ENCODE data around the gene RHBDL2.

RHBDL2 gene

DNA sequence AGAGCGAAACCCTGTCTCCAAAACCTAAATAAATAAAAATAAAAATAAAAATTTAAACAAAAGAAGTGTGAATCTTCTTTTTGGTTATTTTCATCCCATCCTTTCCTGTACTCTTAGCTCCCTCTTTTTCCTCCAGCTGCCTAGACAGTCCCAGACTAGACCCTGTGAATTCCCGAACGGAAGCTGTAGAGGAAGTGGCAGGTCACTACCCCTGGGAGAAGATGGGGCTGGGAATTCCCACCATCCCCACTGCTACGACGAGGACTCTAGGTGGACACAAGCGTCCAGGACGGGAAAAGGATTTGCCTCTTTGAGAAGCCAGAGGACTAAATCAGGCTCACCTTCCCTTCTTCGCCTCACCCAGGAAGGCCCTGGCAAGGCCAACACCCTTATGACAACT is 12.6 kb downstream of the RHBDL2 start:
- no peak for DNase-seq (ENCODE audit: extremely low read depth, low read depth)
- TF ChIP-seq, protein P1, sequence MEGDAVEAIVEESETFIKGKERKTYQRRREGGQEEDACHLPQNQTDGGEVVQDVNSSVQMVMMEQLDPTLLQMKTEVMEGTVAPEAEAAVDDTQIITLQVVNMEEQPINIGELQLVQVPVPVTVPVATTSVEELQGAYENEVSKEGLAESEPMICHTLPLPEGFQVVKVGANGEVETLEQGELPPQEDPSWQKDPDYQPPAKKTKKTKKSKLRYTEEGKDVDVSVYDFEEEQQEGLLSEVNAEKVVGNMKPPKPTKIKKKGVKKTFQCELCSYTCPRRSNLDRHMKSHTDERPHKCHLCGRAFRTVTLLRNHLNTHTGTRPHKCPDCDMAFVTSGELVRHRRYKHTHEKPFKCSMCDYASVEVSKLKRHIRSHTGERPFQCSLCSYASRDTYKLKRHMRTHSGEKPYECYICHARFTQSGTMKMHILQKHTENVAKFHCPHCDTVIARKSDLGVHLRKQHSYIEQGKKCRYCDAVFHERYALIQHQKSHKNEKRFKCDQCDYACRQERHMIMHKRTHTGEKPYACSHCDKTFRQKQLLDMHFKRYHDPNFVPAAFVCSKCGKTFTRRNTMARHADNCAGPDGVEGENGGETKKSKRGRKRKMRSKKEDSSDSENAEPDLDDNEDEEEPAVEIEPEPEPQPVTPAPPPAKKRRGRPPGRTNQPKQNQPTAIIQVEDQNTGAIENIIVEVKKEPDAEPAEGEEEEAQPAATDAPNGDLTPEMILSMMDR (IDR thresholded peaks at IDR 0.05; ENCODE audit: low read depth, low read length, missing control alignments) = no peak
- no peak overlapping the region for H3K4me3 ChIP-seq (replicated peaks; ENCODE audit: low read depth, low read length)

- TF ChIP-seq, protein P1 (IDR thresholded peaks at IDR 0.05; ENCODE audit: low read depth, low read length, missing control alignments) = no peak
- DNase-seq (ENCODE audit: extremely low read depth, low read depth) = no peak
- no peak overlapping the region for H3K4me3 ChIP-seq (replicated peaks; ENCODE audit: low read depth, low read length)
Measured at GRCh38 chr1:38926091-38926490, 15.5 kb downstream of the RHBDL2 start.

DNA sequence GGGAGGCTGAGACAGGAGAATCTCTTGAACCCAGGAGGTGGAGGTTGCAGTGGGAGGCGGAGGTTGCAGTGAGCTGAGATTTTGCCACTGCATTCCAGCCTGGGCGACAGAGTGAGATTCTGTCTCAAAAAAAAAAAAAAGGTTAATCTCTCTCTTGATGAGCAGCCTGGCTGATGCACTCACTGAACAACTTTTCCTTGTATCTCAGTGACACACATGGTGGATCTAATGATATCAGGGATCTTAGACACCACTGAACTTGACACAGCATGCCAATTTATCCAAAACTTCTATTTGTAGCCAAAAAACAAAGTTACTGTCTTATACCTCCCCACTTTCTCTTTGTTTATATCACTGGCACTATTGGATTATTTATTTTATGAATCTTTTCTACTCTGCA is 16.2 kb downstream of the RHBDL2 start:
- H3K4me3 ChIP-seq (replicated peaks; ENCODE audit: low read depth, low read length) = no peak overlapping the region
- DNase-seq (ENCODE audit: extremely low read depth, low read depth) = no peak
- TF ChIP-seq, protein P1 (IDR thresholded peaks at IDR 0.05; ENCODE audit: low read depth, low read length, missing control alignments) = no peak

DNA sequence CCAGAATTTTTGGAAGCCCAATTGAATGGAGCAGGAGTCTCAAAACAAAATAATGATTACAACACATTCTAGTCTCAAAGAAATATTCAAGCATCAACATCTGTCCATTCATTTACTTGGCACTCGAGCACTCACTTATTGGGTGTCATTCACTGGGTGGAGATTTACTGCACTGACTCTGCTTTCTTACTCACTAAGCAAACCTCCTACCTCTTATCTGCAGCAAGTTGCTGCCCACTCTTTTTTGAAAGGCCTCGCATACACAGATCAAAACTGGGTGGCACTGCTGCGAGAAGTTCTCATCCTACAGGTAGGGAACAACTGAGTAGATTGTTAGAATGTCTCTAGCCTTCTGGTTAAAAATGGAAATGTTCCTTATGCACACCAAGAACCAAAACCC is 18.0 kb downstream of the RHBDL2 start:
- H3K4me3 ChIP-seq (replicated peaks; ENCODE audit: low read depth, low read length) = no peak overlapping the region
- TF ChIP-seq, protein P1 (IDR thresholded peaks at IDR 0.05; ENCODE audit: low read depth, low read length, missing control alignments) = no peak
- no peak for DNase-seq (ENCODE audit: extremely low read depth, low read depth)

- no peak overlapping the region for H3K4me3 ChIP-seq (replicated peaks; ENCODE audit: low read depth, low read length)
- DNase-seq (ENCODE audit: extremely low read depth, low read depth) = no peak
- TF ChIP-seq, protein P1 (IDR thresholded peaks at IDR 0.05; ENCODE audit: low read depth, low read length, missing control alignments) = no peak
Measured at GRCh38 chr1:38919130-38919529, 22.5 kb downstream of the RHBDL2 start.

GRCh38 chr1:38918568-38918967 is 23.1 kb downstream of the RHBDL2 start:
- H3K4me3 ChIP-seq (replicated peaks; ENCODE audit: low read depth, low read length) = no peak overlapping the region
- TF ChIP-seq, protein P1 (IDR thresholded peaks at IDR 0.05; ENCODE audit: low read depth, low read length, missing control alignments) = no peak
- DNase-seq (ENCODE audit: extremely low read depth, low read depth) = no peak

- TF ChIP-seq, protein P1 (IDR thresholded peaks at IDR 0.05; ENCODE audit: low read depth, low read length, missing control alignments) = no peak
- no peak for DNase-seq (ENCODE audit: extremely low read depth, low read depth)
- H3K4me3 ChIP-seq (replicated peaks; ENCODE audit: low read depth, low read length) = no peak overlapping the region
Measured at GRCh38 chr1:38917772-38918171, 23.9 kb downstream of the RHBDL2 start.

All from HFF-Myc (cell line).